Activated CD8-positive, alpha-beta T cell treated with anti-CD3 and anti-CD28 coated beads for 36 hours (primary cell): ENCODE data around the gene CFAP20DC. TPM values are rescaled to one million over a fixed set of nuclear protein-coding genes. Genes with fewer than 3 reads are reported as not detected.

Source experiments
- ATAC-seq: fragments of 200-7000 bp; cut with Tn5 transposase; one replicate; pipeline ENCODE4 v1.10.0; 2021; ENCODE audit warnings: mild to moderate bottlenecking, moderate library complexity
- CTCF ChIA-PET: fragments of 350-600 bp; sonication (Branson Sonifier 250); formaldehyde crosslinking; loops from one replicate; lab custom pipeline; 2021; ENCODE audit warnings: antibody characterized with exemption; lab: Charles Lee
- POLR2A ChIA-PET: fragments of 350-600 bp; sonication (Branson Sonifier 250); formaldehyde crosslinking; loops from one replicate; lab custom pipeline; 2021; ENCODE audit warnings: antibody characterized with exemption; lab: Charles Lee
- DNase-seq: peaks from one replicate; pipeline ENCODE4 v3.0.0-alpha.2; 2020
- H3K27ac Mint-ChIP-seq: one replicate; pipeline ENCODE4 v1.8.0; 2021; ENCODE audit warnings: mild to moderate bottlenecking, mixed read lengths
- H3K27me3 Mint-ChIP-seq: one replicate; pipeline ENCODE4 v1.8.0; 2021; ENCODE audit warnings: mixed read lengths
- H3K36me3 Mint-ChIP-seq: one replicate; pipeline ENCODE4 v1.8.0; 2021; ENCODE audit warnings: low read depth, mixed read lengths
- H3K4me1 Mint-ChIP-seq: one replicate; pipeline ENCODE4 v1.8.0; 2021; ENCODE audit warnings: low read depth, mixed read lengths
- H3K4me3 Mint-ChIP-seq: one replicate; pipeline ENCODE4 v1.8.0; 2021; ENCODE audit warnings: mild to moderate bottlenecking, moderate library complexity, mixed read lengths
- H3K9me3 Mint-ChIP-seq: one replicate; pipeline ENCODE4 v1.8.0; 2021; ENCODE audit warnings: mixed read lengths
- intact Hi-C: fragments of 100-400 bp; cut with micrococcal nuclease; formaldehyde crosslinking; loops from one replicate; pipeline ENCODE4 v1.10.0; 2022
- total RNA-seq, 2 experiments: library from RNA; stranded (reverse); gene quantifications; one replicate each; pipeline ENCODE4 v1.2.3, GENCODE V29; 2021
- TF ChIP-seq, protein P1 (sequence below): fragments of 200-600 bp; IDR thresholded peaks from one replicate; pipeline ENCODE4 v1.8.0; 2022; ENCODE audit warnings: antibody characterized with exemption, mild to moderate bottlenecking

The CFAP20DC gene
- total RNA-seq, 2 experiments from 2014 or later: 1.4 to 1.5 TPM

DNA sequence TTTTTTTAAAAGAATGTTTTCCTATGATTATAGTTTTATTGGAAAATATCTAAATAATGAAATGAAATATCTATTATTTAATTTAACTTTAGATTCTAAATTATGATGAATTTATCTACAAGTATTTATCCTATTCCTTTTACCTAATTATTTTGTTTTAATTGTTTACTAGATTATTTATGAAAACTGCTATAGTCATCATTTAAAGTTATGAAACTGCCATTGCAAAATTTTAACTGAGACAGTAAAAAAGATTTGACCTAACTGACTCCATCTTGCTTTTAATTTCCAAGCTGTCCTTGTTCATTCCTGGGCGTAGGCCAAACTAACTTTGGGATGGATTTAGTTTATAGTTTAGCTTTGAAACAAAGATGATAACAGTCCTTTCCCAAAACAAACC lies 357.3 kb downstream of the CFAP20DC start:
- H3K27me3 Mint-ChIP-seq: peaks cover 5% of the 10 kb centered on the region
- no peak overlapping the region for H3K4me3 Mint-ChIP-seq
- no peaks in the 10 kb centered on the region for H3K4me1 Mint-ChIP-seq
- no peak for DNase-seq
- ATAC-seq: no peak
- ChIA-PET CTCF (no interaction called here), POLR2A (no interaction called here)
- intact Hi-C loops: no loop called here
- H3K27ac Mint-ChIP-seq: no peak overlapping the region
- TF ChIP-seq, protein P1, sequence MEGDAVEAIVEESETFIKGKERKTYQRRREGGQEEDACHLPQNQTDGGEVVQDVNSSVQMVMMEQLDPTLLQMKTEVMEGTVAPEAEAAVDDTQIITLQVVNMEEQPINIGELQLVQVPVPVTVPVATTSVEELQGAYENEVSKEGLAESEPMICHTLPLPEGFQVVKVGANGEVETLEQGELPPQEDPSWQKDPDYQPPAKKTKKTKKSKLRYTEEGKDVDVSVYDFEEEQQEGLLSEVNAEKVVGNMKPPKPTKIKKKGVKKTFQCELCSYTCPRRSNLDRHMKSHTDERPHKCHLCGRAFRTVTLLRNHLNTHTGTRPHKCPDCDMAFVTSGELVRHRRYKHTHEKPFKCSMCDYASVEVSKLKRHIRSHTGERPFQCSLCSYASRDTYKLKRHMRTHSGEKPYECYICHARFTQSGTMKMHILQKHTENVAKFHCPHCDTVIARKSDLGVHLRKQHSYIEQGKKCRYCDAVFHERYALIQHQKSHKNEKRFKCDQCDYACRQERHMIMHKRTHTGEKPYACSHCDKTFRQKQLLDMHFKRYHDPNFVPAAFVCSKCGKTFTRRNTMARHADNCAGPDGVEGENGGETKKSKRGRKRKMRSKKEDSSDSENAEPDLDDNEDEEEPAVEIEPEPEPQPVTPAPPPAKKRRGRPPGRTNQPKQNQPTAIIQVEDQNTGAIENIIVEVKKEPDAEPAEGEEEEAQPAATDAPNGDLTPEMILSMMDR: no peak
- H3K9me3 Mint-ChIP-seq: peaks cover 5% of the 10 kb centered on the region
- no peaks in the 10 kb centered on the region for H3K36me3 Mint-ChIP-seq
